GM23338 (cell line): ENCODE data around the gene DAZL. TPM values are rescaled to one million over a fixed set of nuclear protein-coding genes. Genes with fewer than 3 reads are reported as not detected.

ENCODE experiments used
- ATAC-seq: fragments of 200-7000 bp; cut with Tn5 transposase; 3 replicates; pipeline ENCODE4 v1.9.1; 2020
- DNase-seq: peaks from one replicate; pipeline ENCODE4 v3.0.0-alpha.2; 2015; ENCODE audit warnings: low spot score
- H2AFZ ChIP-seq: fragments of 200-600 bp; sonication (generic); 2 replicates; pipeline ENCODE4 v1.8.0; 2016; ENCODE audit warnings: antibody characterized with exemption, mild to moderate bottlenecking, moderate library complexity
- H3F3A ChIP-seq: fragments of 200-600 bp; sonication (generic); replicated peaks from 2 replicates; pipeline ENCODE4 v1.8.0; 2017; ENCODE audit warnings: antibody characterized with exemption, mixed run types, low read depth
- H3K27ac ChIP-seq: fragments of 200-600 bp; sonication (generic); 2 replicates; pipeline ENCODE4 v1.6.1; 2016; ENCODE audit warnings: low read depth
- H3K27me3 ChIP-seq: fragments of 200-600 bp; sonication (generic); 2 replicates; pipeline ENCODE4 v1.8.0; 2016; ENCODE audit warnings: mild to moderate bottlenecking, mixed run types, moderate library complexity; ENCODE audit not compliant: insufficient read depth
- H3K36me3 ChIP-seq: fragments of 200-600 bp; sonication (generic); 2 replicates; pipeline ENCODE4 v1.8.0; 2016; ENCODE audit warnings: mild to moderate bottlenecking; ENCODE audit not compliant: insufficient read depth
- H3K4me1 ChIP-seq: fragments of 200-600 bp; sonication (generic); 2 replicates; pipeline ENCODE4 v1.8.0; 2016; ENCODE audit warnings: mild to moderate bottlenecking, moderate library complexity; ENCODE audit not compliant: insufficient read depth
- H3K4me2 ChIP-seq: fragments of 200-600 bp; sonication (generic); 2 replicates; pipeline ENCODE4 v1.7.1; 2017; ENCODE audit warnings: mixed run types
- H3K4me3 ChIP-seq: fragments of 200-600 bp; sonication (generic); 2 replicates; pipeline ENCODE4 v1.6.1; 2016; ENCODE audit warnings: mixed run types
- H3K79me2 ChIP-seq: fragments of 200-600 bp; sonication (generic); replicated peaks from 2 replicates; pipeline ENCODE4 v1.8.0; 2017; ENCODE audit warnings: mild to moderate bottlenecking; ENCODE audit not compliant: insufficient read depth
- H3K9me2 ChIP-seq: fragments of 200-600 bp; sonication (generic); 2 replicates; pipeline ENCODE4 v1.8.0; 2017; ENCODE audit not compliant: insufficient read depth
- H4K20me1 ChIP-seq: fragments of 200-600 bp; sonication (generic); replicated peaks from 2 replicates; pipeline ENCODE4 v1.8.0; 2017; ENCODE audit warnings: mild to moderate bottlenecking; ENCODE audit not compliant: insufficient read depth
- H3K27ac Mint-ChIP-seq: 2 replicates; pipeline ENCODE4 v1.8.0; 2020; ENCODE audit warnings: inconsistent platforms, mild to moderate bottlenecking, moderate library complexity, mixed read lengths
- H3K27me3 Mint-ChIP-seq: 3 replicates; pipeline ENCODE4 v1.8.0; 2022; ENCODE audit warnings: low read depth, mild to moderate bottlenecking, moderate library complexity, mixed read lengths, inconsistent platforms; ENCODE audit not compliant: insufficient read depth, poor library complexity
- H3K36me3 Mint-ChIP-seq: 3 replicates; pipeline ENCODE4 v1.8.0; 2021; ENCODE audit warnings: low read depth, mild to moderate bottlenecking, inconsistent platforms, moderate library complexity, mixed read lengths
- H3K4me1 Mint-ChIP-seq: 3 replicates; pipeline ENCODE4 v1.8.0; 2020; ENCODE audit warnings: mild to moderate bottlenecking, inconsistent platforms, mixed read lengths
- H3K4me3 Mint-ChIP-seq: 3 replicates; pipeline ENCODE4 v1.8.0; 2021; ENCODE audit warnings: moderate library complexity, mild to moderate bottlenecking, inconsistent platforms, mixed read lengths
- H3K9me3 Mint-ChIP-seq: 3 replicates; pipeline ENCODE4 v1.8.0; 2020; ENCODE audit warnings: moderate library complexity, mild to moderate bottlenecking, inconsistent platforms, mixed read lengths
- CREB1 ChIP-seq: fragments of 250-450 bp; sonication (Bioruptor Pico); IDR thresholded peaks from 2 replicates; pipeline ENCODE4 v1.5.0; 2020; ENCODE audit warnings: low read depth, mild to moderate bottlenecking, moderate library complexity
- CTCF ChIP-seq, 2 experiments: fragments of 200-600 bp in 1 of 2; sonication (generic) in 1 of 2; conservative IDR thresholded peaks; 2 replicates each; pipeline versions ENCODE4 v1.5.1 to v1.6.1; 2016 to 2017; ENCODE audit warnings: antibody characterized with exemption in 2 of 2, low read depth in 2 of 2, mild to moderate bottlenecking in 2 of 2, moderate library complexity in 1 of 2
- EZH2 ChIP-seq: fragments of 200-600 bp; sonication (generic); IDR thresholded peaks from one replicate; pipeline ENCODE4 v1.8.0; 2017; ENCODE audit warnings: antibody characterized with exemption, mild to moderate bottlenecking, low read depth; ENCODE audit not compliant: unreplicated experiment
- EZH2phosphoT487 ChIP-seq: fragments of 200-600 bp; sonication (generic); IDR thresholded peaks from one replicate; pipeline ENCODE4 v1.8.1; 2018; ENCODE audit warnings: antibody characterized with exemption; ENCODE audit not compliant: unreplicated experiment
- JUNB ChIP-seq: IDR thresholded peaks from one replicate; pipeline ENCODE4 v1.6.1; 2016; ENCODE audit warnings: antibody characterized with exemption; ENCODE audit not compliant: unreplicated experiment
- NANOG ChIP-seq: IDR thresholded peaks from 2 replicates; pipeline ENCODE4 v1.6.1; 2016; ENCODE audit warnings: antibody characterized with exemption, borderline replicate concordance
- POLR2AphosphoS5 ChIP-seq: IDR thresholded peaks from 2 replicates; pipeline ENCODE4 v1.6.1; 2016; ENCODE audit warnings: antibody characterized with exemption, low read depth
- STAT1 ChIP-seq: IDR thresholded peaks from one replicate; pipeline ENCODE4 v1.6.1; 2016; ENCODE audit warnings: antibody characterized with exemption; ENCODE audit not compliant: unreplicated experiment
- ZNF114 ChIP-seq: fragments of 250-450 bp; sonication (Bioruptor Pico); IDR thresholded peaks from 2 replicates; pipeline ENCODE4 v1.5.0; 2020; ENCODE audit warnings: mild to moderate bottlenecking, moderate library complexity
- ZNF331 ChIP-seq: fragments of 250-450 bp; sonication (Bioruptor Pico); IDR thresholded peaks from 2 replicates; pipeline ENCODE4 v1.5.0; 2020; ENCODE audit warnings: low read depth, mild to moderate bottlenecking, moderate library complexity
- ZNF462 ChIP-seq: fragments of 250-450 bp; sonication (Bioruptor Pico); IDR thresholded peaks from 2 replicates; pipeline ENCODE4 v1.5.0; 2020; ENCODE audit warnings: mild to moderate bottlenecking, moderate library complexity
- polyA plus RNA-seq: library from polyadenylated mRNA; unstranded; fragments of >200 nt; fragmentation: Nextera tagmentation; extraction: Ambion mirVana; gene quantifications from 2 replicates; pipeline ENCODE4 v1.2.1, GENCODE V29; 2016
- total RNA-seq: library from RNA; depleted of rRNA; stranded (reverse); fragments of >200 nt; shearing (Covaris generic); gene quantifications from 2 replicates; pipeline ENCODE4 v1.2.3, GENCODE V29; 2014

The DAZL gene
- total and polyA plus RNA-seq, 2 experiments from 2014 or later: 3.2 to 5.3 TPM

- peak overlapping the region; percentile 4; the same call in 1 of the 2 replicates for H2AFZ ChIP-seq
- Mint-ChIP-seq H3K4me1 (peaks cover 11% of the 10 kb centered on the region; the same call in 2 of the 3 replicates), H3K27ac (peak overlapping the region; percentile 87), H3K36me3 (peaks cover 4% of the 10 kb centered on the region; the same call in 1 of the 3 replicates), H3K9me3 (peaks cover 4% of the 10 kb centered on the region; the same call in 1 of the 3 replicates), H3K4me3 (no peak overlapping the region), H3K27me3 (peaks cover 10% of the 10 kb centered on the region)
- no peak for TF ChIP-seq NANOG
- TF ChIP-seq CTCF (conservative IDR thresholded peaks at IDR 0.05; ENCODE audit: low read depth in 2 of 2): 0 out of 4 replicates have a peak, but pooled peaks of 1 of the 2 experiments have one; percentile 0
- peak overlapping the region; percentile 11; the same call in 1 of the 2 replicates for H3K4me3 ChIP-seq
- H3K4me1 ChIP-seq: peaks cover 9% of the 10 kb centered on the region; the same call in 1 of the 2 replicates
- H3F3A ChIP-seq: no peaks in the 10 kb centered on the region
- H3K27me3 ChIP-seq: no peaks in the 10 kb centered on the region
- no peaks in the 10 kb centered on the region for H3K79me2 ChIP-seq
- no peaks in the 10 kb centered on the region for H3K36me3 ChIP-seq
- no peaks in the 10 kb centered on the region for H4K20me1 ChIP-seq
- no peak overlapping the region for H3K27ac ChIP-seq
- ATAC-seq: peak; percentile 81
- H3K9me2 ChIP-seq: no peaks in the 10 kb centered on the region
- DNase-seq: peak; percentile 49
- peak overlapping the region; percentile 44 for H3K4me2 ChIP-seq
Observed at GRCh38 chr3:16550305-16550675, 54.9 kb downstream of the DAZL start.

GRCh38 chr3:16548721-16549120 lies 56.5 kb downstream of the DAZL start:
- H3K4me1 Mint-ChIP-seq: peaks cover 11% of the 10 kb centered on the region; the same call in 2 of the 3 replicates
- Histone ChIP-seq H4K20me1 (no peaks in the 10 kb centered on the region), H2AFZ (no peak overlapping the region), H3K9me2 (no peaks in the 10 kb centered on the region), H3K79me2 (no peaks in the 10 kb centered on the region), H3F3A (no peaks in the 10 kb centered on the region), H3K36me3 (no peaks in the 10 kb centered on the region), H3K4me2 (no peak overlapping the region), H3K4me1 (peaks cover 9% of the 10 kb centered on the region; the same call in 1 of the 2 replicates), H3K27ac (no peak overlapping the region), H3K27me3 (no peaks in the 10 kb centered on the region), H3K4me3 (no peak overlapping the region)
- ATAC-seq (no peak), DNase-seq (no peak)
- H3K4me3 Mint-ChIP-seq: no peak overlapping the region
- H3K27ac Mint-ChIP-seq: no peak overlapping the region
- H3K9me3 Mint-ChIP-seq: peaks cover 1% of the 10 kb centered on the region; the same call in 1 of the 3 replicates
- peaks cover 6% of the 10 kb centered on the region for H3K27me3 Mint-ChIP-seq
- H3K36me3 Mint-ChIP-seq: peaks cover 1% of the 10 kb centered on the region; the same call in 1 of the 3 replicates
- TF ChIP-seq POLR2AphosphoS5 (no peak), CREB1 (CRISPR knock-in tag) (no peak), NANOG (no peak), ZNF462 (no peak), EZH2phosphoT487 (no peak), ZNF114 (no peak), CTCF (conservative IDR thresholded peaks at IDR 0.05; ENCODE audit: low read depth in 2 of 2) (no peak), EZH2 (no peak), STAT1 (no peak), JUNB (no peak), ZNF331 (CRISPR knock-in tag) (no peak)
